ENCODE measurements around the gene CAPN3.

The CAPN3 gene

GRCh38 chr15:42355291-42355690, 4.0 kb upstream of the CAPN3 start:
- no peak for DNase-seq (ENCODE audit: low read depth in 1 of 2, low spot score in 1 of 2)

DNA sequence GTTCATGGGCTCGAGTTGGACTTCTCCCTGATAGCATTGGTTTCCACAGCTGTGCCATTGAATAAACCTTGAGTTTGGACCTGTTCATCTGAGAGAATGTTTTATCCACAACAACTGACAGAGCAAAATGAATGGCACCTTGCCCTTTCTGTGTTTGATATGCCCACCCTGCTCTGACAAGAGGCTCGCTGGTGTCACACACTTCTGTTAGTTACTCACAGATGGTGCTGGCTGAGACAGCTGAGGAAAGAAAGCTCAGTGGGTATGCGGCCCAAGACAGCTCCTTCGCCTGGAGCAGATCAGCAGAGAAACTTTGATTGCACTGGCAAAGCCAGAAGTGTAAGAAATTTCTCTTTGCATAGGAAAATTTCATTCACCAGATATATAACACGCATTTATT, 2.5 kb upstream of the CAPN3 start:
- no peak for DNase-seq (ENCODE audit: low read depth in 1 of 2, low spot score in 1 of 2)

- no peak for DNase-seq (ENCODE audit: low read depth in 1 of 2, low spot score in 1 of 2)
Measured at GRCh38 chr15:42358141-42358540, 1.2 kb upstream of the CAPN3 start.

DNA sequence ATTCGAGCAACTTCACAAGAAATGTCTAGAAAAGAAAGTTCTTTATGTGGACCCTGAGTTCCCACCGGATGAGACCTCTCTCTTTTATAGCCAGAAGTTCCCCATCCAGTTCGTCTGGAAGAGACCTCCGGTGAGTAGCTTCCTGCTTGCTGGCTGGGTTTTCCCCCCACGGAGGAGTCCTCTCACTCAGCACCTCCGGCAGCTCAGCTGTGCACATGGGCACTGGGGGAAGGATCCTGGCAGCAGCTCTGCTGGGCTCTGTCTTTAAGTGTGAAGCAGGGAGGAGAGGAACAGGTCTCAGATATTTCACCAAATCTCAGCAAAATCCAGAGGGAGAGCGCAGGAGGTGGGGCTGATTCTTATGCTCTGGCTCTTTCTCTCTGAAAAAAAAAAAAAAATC, 684 bp downstream of the CAPN3 start:
- DNase-seq (ENCODE audit: low read depth in 1 of 2, low spot score in 1 of 2) = no peak

GRCh38 chr15:42360535-42361112, 1.3 kb downstream of the CAPN3 start:
- DNase-seq (ENCODE audit: low read depth in 1 of 2, low spot score in 1 of 2) = no peak

DNA sequence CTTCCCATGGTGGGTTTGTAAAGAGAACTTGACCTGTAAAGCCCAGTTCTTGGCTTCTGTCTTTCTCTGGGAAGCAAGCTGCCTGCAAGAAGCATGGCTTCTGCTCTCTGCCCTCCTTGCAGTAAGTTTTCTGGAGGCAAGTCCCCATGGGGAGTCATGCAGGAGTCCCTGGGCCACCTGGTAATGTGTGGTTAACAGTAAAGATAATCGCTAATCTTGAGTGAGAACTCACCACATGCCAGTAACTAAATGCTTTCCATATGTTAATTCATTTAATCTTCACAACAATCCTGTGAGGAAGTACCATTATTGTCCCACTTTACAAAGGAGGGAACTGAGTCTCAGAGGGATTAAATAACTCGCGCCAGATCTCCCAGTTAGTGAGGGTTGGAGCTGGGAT, 4.2 kb downstream of the CAPN3 start:
- DNase-seq (ENCODE audit: low read depth in 1 of 2, low spot score in 1 of 2) = no peak

DNA sequence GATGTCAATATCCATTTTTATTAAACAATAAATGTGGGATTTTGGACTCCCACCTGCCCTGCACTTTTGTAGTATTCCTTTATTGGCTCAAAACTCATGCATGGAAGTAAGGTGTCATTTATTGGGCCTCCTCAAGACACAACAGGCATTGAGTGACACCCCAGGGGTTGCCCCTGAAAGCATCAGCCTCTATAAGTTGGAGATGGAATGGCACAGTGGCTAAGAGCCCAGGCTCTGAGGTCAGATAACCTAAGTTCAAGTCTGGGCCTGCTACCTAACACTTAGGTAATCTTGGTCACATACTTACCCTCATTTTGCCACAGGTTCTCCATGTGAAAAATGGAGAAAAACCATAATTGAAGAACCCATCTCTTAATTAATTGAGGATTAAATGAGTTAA, 4.6 kb downstream of the CAPN3 start:
- DNase-seq (ENCODE audit: low read depth in 1 of 2, low spot score in 1 of 2) = no peak

- DNase-seq (ENCODE audit: low read depth in 1 of 2, low spot score in 1 of 2) = no peak
Measured at GRCh38 chr15:42364529-42364928, 5.2 kb downstream of the CAPN3 start.

DNA sequence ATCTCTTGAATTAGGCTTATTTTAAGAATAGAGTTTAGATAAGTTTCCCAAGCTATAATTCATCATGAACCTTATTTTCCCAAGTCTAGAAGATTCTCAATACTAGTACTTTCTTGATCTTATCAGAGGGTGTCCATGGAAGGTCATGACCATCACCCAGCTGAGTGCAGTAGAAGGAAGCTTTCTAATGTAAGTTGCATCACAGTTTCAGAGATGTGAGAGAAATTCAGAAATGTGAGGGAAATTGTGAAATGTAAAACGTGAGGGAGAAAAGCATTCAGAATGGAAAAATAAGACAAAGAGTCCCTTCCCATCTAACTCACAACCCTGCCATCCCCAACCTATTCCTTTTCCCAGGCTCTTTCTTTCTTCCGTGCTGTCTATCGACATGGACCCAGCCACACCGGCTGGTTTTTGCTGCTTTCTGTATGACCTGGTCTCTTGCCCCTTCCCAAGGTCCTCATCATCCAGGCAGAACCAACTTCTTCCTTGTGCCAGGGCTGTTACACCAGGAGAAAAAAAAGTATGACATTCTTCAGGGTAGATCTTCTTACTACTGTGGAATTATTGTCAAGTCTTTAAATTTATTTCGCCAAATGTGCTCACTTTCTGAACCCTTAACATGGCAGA, 6.7 kb downstream of the CAPN3 start:
- no peak for DNase-seq (ENCODE audit: low read depth in 1 of 2, low spot score in 1 of 2)

DNA sequence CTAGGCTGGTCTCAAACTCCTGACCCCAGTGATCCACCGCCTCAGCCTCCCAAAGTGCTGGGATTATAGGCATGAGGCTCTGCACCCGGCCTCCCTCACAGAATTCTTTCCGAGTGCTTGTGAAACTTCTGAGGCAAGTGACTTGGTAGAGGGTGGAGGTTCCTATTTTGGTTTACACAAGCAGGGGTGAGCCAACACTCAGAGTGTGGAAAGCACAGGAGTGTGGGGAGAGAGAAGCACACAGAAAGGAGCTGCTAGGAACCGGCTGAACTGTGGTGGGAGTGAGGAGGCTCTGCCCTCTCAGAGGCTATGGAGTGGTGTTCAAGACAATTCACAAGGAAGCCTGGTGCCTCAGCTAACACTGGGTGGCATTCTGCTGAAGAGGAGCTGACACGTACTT, 7.7 kb downstream of the CAPN3 start:
- no peak for DNase-seq (ENCODE audit: low read depth in 1 of 2, low spot score in 1 of 2)

GRCh38 chr15:42368096-42368495, 8.8 kb downstream of the CAPN3 start:
- no peak for DNase-seq (ENCODE audit: low read depth in 1 of 2, low spot score in 1 of 2)

GRCh38 chr15:42371096-42371495, 11.8 kb downstream of the CAPN3 start:
- DNase-seq (ENCODE audit: low read depth in 1 of 2, low spot score in 1 of 2) = no peak

GRCh38 chr15:42373274-42373673, 14.0 kb downstream of the CAPN3 start:
- no peak for DNase-seq (ENCODE audit: low read depth in 1 of 2, low spot score in 1 of 2)

- no peak for DNase-seq (ENCODE audit: low read depth in 1 of 2, low spot score in 1 of 2)
Measured at GRCh38 chr15:42373936-42374335, 14.6 kb downstream of the CAPN3 start.

DNA sequence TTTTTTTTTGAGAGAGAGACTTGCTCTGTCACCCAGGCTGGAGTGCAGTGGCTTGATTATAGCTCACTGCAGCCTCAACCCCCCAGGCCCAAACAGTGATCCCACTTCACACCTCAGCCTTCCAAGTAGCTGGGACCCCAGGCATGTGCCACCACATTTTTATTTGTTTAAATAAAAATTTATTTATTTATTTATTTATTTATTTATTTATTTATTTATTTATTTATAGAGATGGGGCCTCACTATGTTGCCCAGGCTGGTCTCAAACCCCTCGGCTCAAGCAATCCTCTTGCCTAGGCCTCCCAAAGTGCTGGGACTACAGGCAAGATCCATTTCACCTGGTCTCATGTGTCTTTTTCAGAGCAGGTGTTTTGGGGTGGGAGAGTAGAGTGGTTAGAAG, 15.5 kb downstream of the CAPN3 start:
- DNase-seq (ENCODE audit: low read depth in 1 of 2, low spot score in 1 of 2) = no peak

- no peak for DNase-seq (ENCODE audit: low read depth in 1 of 2, low spot score in 1 of 2)
Measured at GRCh38 chr15:42375252-42375651, 16.0 kb downstream of the CAPN3 start.

- DNase-seq (ENCODE audit: low read depth in 1 of 2, low spot score in 1 of 2) = no peak
Measured at GRCh38 chr15:42375941-42376340, 16.6 kb downstream of the CAPN3 start.

DNA sequence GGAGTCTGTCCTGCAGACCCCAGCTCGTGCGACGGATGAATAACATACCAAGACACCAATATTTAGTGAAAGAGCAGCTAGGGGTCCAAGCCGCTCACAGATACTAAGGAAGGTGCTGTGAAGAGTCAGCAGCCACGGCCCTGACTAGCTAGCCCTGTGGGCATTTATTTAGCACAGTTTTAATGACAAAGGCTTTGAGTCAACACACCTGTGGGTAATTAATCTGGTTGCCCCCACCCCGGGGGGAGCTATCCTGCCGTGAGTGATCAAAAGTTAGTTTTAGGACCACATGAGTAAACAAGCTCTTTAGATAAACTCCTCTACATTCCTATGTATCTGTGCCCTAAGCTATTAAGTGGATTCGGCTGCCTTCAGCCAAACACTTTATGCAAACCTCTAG, 18.7 kb downstream of the CAPN3 start:
- no peak for DNase-seq (ENCODE audit: low read depth in 1 of 2, low spot score in 1 of 2)

GRCh38 chr15:42384597-42384996, 25.3 kb downstream of the CAPN3 start:
- no peak for DNase-seq (ENCODE audit: low read depth in 1 of 2, low spot score in 1 of 2)

- no peak for DNase-seq (ENCODE audit: low read depth in 1 of 2, low spot score in 1 of 2)
Measured at GRCh38 chr15:42385206-42385979, 26.1 kb downstream of the CAPN3 start.

- DNase-seq (ENCODE audit: low read depth in 1 of 2, low spot score in 1 of 2) = no peak
Measured at GRCh38 chr15:42385980-42386700, 26.8 kb downstream of the CAPN3 start.

GRCh38 chr15:42387603-42388002, 28.3 kb downstream of the CAPN3 start:
- DNase-seq (ENCODE audit: low read depth in 1 of 2, low spot score in 1 of 2) = no peak
